GM18867 (cell line): ENCODE measurements around the gene TBKBP1.

Experiments used
- ATAC-seq: cut with Tn5 transposase; IDR thresholded peaks from one replicate; pipeline ENCODE4 v1.9.1; 2021; ENCODE audit warnings: mild to moderate bottlenecking, moderate library complexity; ENCODE audit not compliant: unreplicated experiment

The TBKBP1 gene, protein sequence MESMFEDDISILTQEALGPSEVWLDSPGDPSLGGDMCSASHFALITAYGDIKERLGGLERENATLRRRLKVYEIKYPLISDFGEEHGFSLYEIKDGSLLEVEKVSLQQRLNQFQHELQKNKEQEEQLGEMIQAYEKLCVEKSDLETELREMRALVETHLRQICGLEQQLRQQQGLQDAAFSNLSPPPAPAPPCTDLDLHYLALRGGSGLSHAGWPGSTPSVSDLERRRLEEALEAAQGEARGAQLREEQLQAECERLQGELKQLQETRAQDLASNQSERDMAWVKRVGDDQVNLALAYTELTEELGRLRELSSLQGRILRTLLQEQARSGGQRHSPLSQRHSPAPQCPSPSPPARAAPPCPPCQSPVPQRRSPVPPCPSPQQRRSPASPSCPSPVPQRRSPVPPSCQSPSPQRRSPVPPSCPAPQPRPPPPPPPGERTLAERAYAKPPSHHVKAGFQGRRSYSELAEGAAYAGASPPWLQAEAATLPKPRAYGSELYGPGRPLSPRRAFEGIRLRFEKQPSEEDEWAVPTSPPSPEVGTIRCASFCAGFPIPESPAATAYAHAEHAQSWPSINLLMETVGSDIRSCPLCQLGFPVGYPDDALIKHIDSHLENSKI

GRCh38 chr17:47693731-47694580 lies at the start of gene TBKBP1:
Gene TBKBP1, plus strand, starts transcription at chr17:47694161. Its CDS starts 1,952 bp downstream, at chr17:47696113.
- no peak for ATAC-seq

- no peak for ATAC-seq
These were observed 49.6 kb upstream of the TBKBP1 start for GRCh38 chr17:47644324-47644723.

DNA sequence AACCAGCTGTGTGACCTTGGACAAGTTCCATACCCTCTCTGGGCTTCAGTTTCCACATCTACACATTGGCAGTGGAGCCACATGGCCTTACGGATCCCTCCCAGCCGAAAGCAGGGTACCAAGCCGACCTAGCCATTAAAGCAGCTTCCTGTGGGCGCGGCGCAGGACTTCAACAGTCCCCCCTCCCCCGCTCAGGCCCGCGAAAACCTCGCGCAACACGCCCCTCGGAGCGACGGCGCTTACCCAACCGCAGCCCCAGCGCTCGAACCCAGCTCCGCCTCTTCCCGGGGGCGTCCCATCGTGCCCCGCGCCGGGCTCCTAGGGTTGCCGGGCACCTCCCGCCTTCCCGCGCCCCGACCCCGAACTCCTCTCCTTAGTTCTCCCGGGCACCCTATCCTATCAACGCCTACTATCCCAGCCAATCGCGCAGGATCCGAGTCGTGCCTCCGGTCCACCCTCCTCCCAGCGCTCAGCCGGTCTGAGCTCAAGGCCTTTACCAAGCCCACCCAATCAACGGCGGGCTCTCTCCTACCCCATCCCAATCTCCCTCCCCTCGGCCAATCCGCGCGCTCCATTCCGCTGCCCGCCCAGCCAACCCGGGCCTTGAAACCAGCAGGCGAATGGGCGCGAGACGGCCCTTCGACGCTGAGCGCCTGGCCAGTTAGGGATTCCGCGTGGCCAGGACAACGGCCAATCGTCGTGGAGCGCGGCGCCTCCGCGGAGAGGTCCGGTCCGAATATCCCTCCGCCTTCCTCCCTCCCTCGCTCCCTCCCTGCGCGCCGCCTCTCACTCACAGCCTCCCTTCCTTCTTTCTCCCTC lies 44.6 kb upstream of the TBKBP1 start, which contains the start of gene KPNB1:
TSS of gene KPNB1 (plus strand) at position 767 of the 819 bp plus-strand sequence. CDS start 326 bp downstream, outside the sequence.
- ATAC-seq, result peak; percentile 79

GRCh38 chr17:47649972-47650524 lies 43.9 kb upstream of the TBKBP1 start:
- ATAC-seq, result peak; percentile 0

GRCh38 chr17:47650525-47651522 lies 43.1 kb upstream of the TBKBP1 start:
- peak; percentile 49 for ATAC-seq

DNA sequence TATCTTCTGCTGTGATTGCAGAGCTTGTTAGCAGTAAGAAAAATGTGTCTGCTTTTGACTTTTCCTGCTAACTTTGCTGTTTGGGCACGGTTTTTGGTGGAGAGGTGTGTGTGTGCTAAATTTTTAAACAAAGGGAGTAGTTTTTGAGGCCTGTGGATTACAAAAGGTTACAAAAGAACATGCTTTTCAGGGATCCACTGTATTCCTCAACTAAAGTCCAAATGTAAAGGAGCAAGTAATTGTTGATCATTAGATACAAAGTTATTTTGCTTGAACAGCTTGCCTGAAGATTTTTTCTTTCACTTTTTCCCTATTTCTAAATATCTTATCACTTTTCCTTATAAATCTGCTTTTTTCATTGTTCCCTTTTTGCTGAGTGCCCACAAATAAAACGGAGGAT lies 42.3 kb upstream of the TBKBP1 start:
- ATAC-seq, result no peak

DNA sequence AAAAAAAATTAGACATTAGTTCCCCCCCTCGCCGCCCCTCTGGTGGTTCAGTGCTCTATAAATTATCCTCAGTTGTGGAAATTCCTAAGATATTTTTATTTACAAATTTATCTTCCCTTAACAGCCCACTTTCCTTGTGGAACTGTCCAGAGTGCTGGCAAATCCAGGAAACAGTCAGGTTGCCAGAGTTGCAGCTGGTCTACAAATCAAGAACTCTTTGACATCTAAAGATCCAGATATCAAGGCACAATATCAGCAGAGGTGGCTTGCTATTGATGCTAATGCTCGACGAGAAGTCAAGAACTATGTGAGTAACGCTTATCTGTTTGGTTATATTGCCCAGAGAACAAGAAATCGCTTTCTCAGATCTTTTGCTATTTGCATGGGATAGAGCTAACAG lies 41.4 kb upstream of the TBKBP1 start:
- ATAC-seq, result no peak

- no peak for ATAC-seq
These were observed 40.5 kb upstream of the TBKBP1 start for GRCh38 chr17:47653442-47653841.

- no peak for ATAC-seq
These were observed 39.0 kb upstream of the TBKBP1 start for GRCh38 chr17:47654991-47655390.

DNA sequence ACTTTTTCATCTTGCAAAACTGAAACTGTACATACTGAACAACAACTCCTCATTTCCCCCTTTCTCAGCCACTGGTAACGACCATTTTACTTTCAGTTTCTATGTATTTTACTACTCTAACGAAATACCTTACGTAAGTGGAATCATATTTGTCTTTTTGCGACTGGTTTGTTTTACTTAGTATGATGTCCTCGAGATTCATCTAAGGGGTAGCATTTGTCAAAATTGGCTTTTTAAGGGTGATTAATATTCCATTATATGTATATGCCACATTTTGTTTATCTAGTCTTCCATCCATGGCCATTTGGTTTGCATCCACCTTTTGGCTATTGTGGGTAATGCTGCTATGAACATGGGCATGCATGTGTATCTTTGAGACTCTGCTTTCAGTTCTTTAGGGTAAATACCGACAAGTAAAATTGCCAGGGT lies 33.9 kb upstream of the TBKBP1 start:
- ATAC-seq, result peak; percentile 65

- ATAC-seq, result no peak
These were observed 29.9 kb upstream of the TBKBP1 start for GRCh38 chr17:47663912-47664623.

DNA sequence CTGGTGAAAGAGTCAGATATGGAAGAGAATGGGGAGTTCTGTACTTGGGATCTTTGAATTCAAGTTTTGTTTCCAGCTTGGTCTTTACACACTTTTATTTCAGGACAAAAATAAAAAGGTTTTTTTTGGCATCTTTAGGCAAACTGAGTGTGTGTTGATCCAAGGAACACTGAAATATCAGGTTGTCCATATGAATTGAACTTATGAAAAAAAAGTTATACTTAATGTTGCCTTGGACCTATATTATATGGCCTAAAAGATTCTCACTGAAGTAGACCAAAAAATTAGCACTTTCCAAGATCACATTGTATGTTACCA lies 29.4 kb upstream of the TBKBP1 start:
- no peak for ATAC-seq

DNA sequence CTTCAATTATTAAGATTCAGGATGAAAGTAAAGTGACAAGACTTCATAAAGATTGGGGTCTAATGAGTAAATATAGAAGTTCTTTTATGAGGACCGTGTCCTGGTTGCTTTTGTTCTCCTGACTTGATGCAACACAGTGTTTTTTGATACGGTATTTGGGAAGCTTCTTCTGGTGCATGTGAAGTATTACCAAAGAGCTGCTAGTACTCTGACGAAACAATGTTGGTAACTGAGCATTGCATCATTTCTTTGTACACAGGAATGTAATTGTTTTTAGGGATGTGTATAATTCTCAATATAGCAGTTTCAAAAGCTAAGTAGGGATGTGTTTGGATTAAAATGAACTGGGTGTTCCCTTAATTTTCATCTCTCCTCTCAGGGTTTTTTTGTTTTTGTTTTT lies 28.3 kb upstream of the TBKBP1 start:
- no peak for ATAC-seq

DNA sequence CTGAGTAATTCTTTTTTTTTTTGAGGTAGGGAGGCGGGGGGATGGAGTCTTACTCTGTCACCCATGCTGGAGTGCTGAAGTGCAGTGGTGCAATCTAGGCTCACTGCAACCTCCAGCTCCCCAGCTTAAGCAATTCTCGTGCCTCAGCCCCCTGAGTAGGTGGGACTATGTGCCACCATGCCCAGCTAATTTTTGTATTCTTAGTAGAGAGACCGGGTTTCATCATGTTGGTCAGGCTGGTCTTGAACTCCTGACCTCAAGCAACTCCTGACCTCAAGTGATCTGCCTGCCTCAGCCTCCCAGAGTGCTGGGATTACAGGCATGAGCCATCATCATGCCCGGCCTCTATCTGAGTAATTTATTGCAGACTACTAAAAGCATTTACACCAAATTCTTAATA lies 24.9 kb upstream of the TBKBP1 start:
- no peak for ATAC-seq

- ATAC-seq, result no peak
These were observed 23.9 kb upstream of the TBKBP1 start for GRCh38 chr17:47670064-47670463.

GRCh38 chr17:47674499-47674898 lies 19.5 kb upstream of the TBKBP1 start:
- no peak for ATAC-seq

DNA sequence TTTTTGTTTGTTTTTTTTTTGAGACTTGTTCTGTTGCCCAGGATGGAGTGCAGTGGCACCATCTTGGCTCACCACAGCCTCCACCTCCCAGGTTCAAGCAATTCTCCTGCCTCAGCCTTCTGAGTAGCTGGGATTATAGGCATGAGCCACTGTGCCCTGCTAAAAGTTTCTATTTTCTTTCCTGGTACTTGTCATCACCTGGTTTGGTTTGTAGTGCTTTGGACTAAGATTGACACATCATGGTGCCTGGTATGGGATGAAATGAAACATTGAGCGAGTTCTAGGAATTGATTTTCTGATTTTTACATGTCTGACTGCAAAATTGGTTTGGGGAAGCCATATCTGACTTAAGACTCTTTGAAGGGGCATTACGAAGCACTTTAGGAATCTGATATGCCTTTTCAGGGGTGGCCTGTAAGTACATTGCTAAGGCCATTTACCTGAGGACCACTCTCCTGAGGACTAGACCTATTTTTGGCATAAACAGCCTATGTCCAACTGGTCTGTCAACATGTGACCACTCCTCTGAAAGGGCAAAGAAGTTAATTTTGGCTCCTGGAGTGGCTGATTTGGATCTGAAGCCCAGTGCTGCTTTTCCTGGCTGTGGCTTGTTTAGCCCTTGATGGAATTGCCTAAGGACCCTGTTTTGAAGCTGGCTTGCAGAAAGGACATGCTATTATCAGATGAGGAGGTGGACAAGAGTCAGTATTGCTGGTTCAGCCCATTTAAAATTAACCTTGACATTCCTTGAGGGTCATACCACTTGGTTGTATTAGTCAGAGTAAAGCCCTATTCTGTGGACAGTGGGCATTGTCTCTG lies 18.4 kb upstream of the TBKBP1 start:
- ATAC-seq, result no peak

GRCh38 chr17:47676199-47676472 lies 17.8 kb upstream of the TBKBP1 start:
- ATAC-seq, result no peak
